Naive thymus-derived CD8-positive, alpha-beta T cell (primary cell): ENCODE measurements around the gene OR7A10. TPM values are rescaled to one million over a fixed set of nuclear protein-coding genes. Genes with fewer than 3 reads are reported as not detected.
A peak's percentile ranks its signal among the peaks of the same experiment; 100 is the strongest.
"Not testable (repeated sequence)": the region's sequence is repeated elsewhere in the genome, so short reads cannot be mapped to it uniquely, and the experiment has no call there.

Experiments used
- ATAC-seq, 2 donors: fragments of 150-1000 bp; cut with Tn5 transposase in 1 of 2; sonication (Bioruptor Pico), chemical (Tn5 transposase) in 1 of 2; 1 replicate in 1 of 2; 2 replicates in 1 of 2; pipeline ENCODE4 v1.10.0; 2021; ENCODE audit warnings: mild to moderate bottlenecking in 2 of 2, moderate library complexity in 2 of 2
- POLR2A ChIA-PET: fragments of 350-600 bp; sonication (Branson Sonifier 250); formaldehyde crosslinking; loops from one replicate; lab custom pipeline; 2021; ENCODE audit warnings: antibody characterized with exemption; lab: Charles Lee
- DNase-seq, 10 donors: peaks; one replicate each; pipeline versions ENCODE4 v3.0.0 to v3.0.0-alpha.2; 2020 to 2022
- H3K27ac Mint-ChIP-seq, 10 donors: one replicate each; pipeline ENCODE4 v1.8.0; 2020 to 2022; ENCODE audit warnings: mild to moderate bottlenecking in 10 of 10, mixed read lengths in 10 of 10, moderate library complexity in 4 of 10, inconsistent platforms in 1 of 10
- H3K27me3 Mint-ChIP-seq, 5 donors: one replicate each; pipeline ENCODE4 v1.8.0; 2021 to 2022; ENCODE audit warnings: mixed read lengths in 5 of 5
- H3K36me3 Mint-ChIP-seq, 3 donors: one replicate each; pipeline ENCODE4 v1.8.0; 2020 to 2022; ENCODE audit warnings: mixed read lengths in 3 of 3, mild to moderate bottlenecking in 2 of 3, inconsistent platforms in 1 of 3
- H3K4me1 Mint-ChIP-seq, 4 donors: one replicate each; pipeline ENCODE4 v1.8.0; 2021 to 2022; ENCODE audit warnings: mixed read lengths in 4 of 4
- H3K4me3 Mint-ChIP-seq, 10 donors: one replicate each; pipeline ENCODE4 v1.8.0; 2020 to 2022; ENCODE audit warnings: mild to moderate bottlenecking in 10 of 10, mixed read lengths in 10 of 10, moderate library complexity in 6 of 10, inconsistent platforms in 1 of 10
- H3K9me3 Mint-ChIP-seq, 9 donors: one replicate each; pipeline ENCODE4 v1.8.0; 2020 to 2022; ENCODE audit warnings: mixed read lengths in 9 of 9, mild to moderate bottlenecking in 3 of 9, inconsistent platforms in 1 of 9, moderate library complexity in 1 of 9
- polyA plus RNA-seq, 3 donors: library from polyadenylated mRNA; unstranded; fragments of 300-500 nt; fragmentation: Illumina TruSeq; gene quantifications; one replicate each; pipeline ENCODE4 v1.2.3, GENCODE V29; 2021
- total RNA-seq, 8 experiments: library from RNA in 2 of 8; stranded (reverse) in 2 of 8; gene quantifications; one replicate each; pipeline ENCODE4 v1.2.3 and lab custom pipeline; 2021 to 2026

The OR7A10 gene
- total and polyA plus RNA-seq, 5 experiments from 2014 or later, result not detected

- Mint-ChIP-seq H3K4me1 (no peaks in the 10 kb centered on the region), H3K9me3 (peaks cover 0 to 17% (median 2%) of the 10 kb centered on the region in 9 donors), H3K4me3 (no peak overlapping the region), H3K27ac (no peak overlapping the region), H3K36me3 (peaks cover 0 to 13% (median 0%) of the 10 kb centered on the region in 3 donors), H3K27me3 (peaks cover 23 to 47% (median 31%) of the 10 kb centered on the region in 5 donors)
- ATAC-seq (no peak), DNase-seq (no peak)
- POLR2A ChIA-PET, result no interaction called here
Measured at GRCh38 chr19:14826006-14826405, 22.7 kb downstream of the OR7A10 start.

- POLR2A ChIA-PET, result no interaction called here
- Mint-ChIP-seq H3K9me3 (peaks cover 0 to 17% (median 2%) of the 10 kb centered on the region in 9 donors), H3K27me3 (peaks cover 23 to 45% (median 28%) of the 10 kb centered on the region in 5 donors), H3K4me1 (no peaks in the 10 kb centered on the region), H3K4me3 (no peak overlapping the region), H3K36me3 (peaks cover 0 to 13% (median 0%) of the 10 kb centered on the region in 3 donors), H3K27ac (peak overlapping the region in 1 of 10 donors; percentile 27)
- DNase-seq (no peak), ATAC-seq (no peak)
Measured at GRCh38 chr19:14821937-14822336, 26.8 kb downstream of the OR7A10 start.

- POLR2A ChIA-PET, result no interaction called here
- no peak for DNase-seq
- no peaks in the 10 kb centered on the region for H3K36me3 Mint-ChIP-seq
- H3K4me1 Mint-ChIP-seq, result no peaks in the 10 kb centered on the region
- H3K27ac Mint-ChIP-seq, result no peak overlapping the region
- H3K4me3 Mint-ChIP-seq, result no peak overlapping the region
- no peak for ATAC-seq
- peaks cover 5 to 13% (median 12%) of the 10 kb centered on the region in 5 donors for H3K27me3 Mint-ChIP-seq
- peaks cover 0 to 3% (median 0%) of the 10 kb centered on the region in 9 donors for H3K9me3 Mint-ChIP-seq
Measured at GRCh38 chr19:14818588-14818987, 30.1 kb downstream of the OR7A10 start.

GRCh38 chr19:14817052-14817451 is 31.7 kb downstream of the OR7A10 start:
- DNase-seq (no peak), ATAC-seq (no peak)
- H3K27me3 Mint-ChIP-seq, result peaks cover 4 to 10% (median 7%) of the 10 kb centered on the region in 5 donors
- no peak overlapping the region for H3K4me3 Mint-ChIP-seq
- H3K4me1 Mint-ChIP-seq, result peaks cover 0 to 2% (median 0%) of the 10 kb centered on the region in 4 donors
- POLR2A ChIA-PET, result no interaction called here
- no peaks in the 10 kb centered on the region for H3K36me3 Mint-ChIP-seq
- peaks cover 0 to 3% (median 0%) of the 10 kb centered on the region in 9 donors for H3K9me3 Mint-ChIP-seq
- H3K27ac Mint-ChIP-seq, result no peak overlapping the region

GRCh38 chr19:14814982-14815652 is 33.6 kb downstream of the OR7A10 start:
- ATAC-seq (no peak), DNase-seq (no peak)
- POLR2A ChIA-PET, result no interaction called here
- Mint-ChIP-seq H3K36me3 (no peaks in the 10 kb centered on the region), H3K4me1 (peaks cover 0 to 2% (median 0%) of the 10 kb centered on the region in 4 donors), H3K4me3 (no peak overlapping the region), H3K27me3 (peaks cover 0 to 6% (median 1%) of the 10 kb centered on the region in 5 donors), H3K27ac (peak overlapping the region in 1 of 10 donors; percentile 40), H3K9me3 (peaks cover 0 to 3% (median 0%) of the 10 kb centered on the region in 9 donors)

GRCh38 chr19:14809272-14810057 is 39.3 kb downstream of the OR7A10 start:
- H3K27me3 Mint-ChIP-seq, result peaks cover 0 to 6% (median 1%) of the 10 kb centered on the region in 5 donors
- no peaks in the 10 kb centered on the region for H3K9me3 Mint-ChIP-seq
- H3K4me1 Mint-ChIP-seq, result peaks cover 0 to 8% (median 4%) of the 10 kb centered on the region in 4 donors
- H3K4me3 Mint-ChIP-seq, result peak overlapping the region in 1 of 10 donors; percentile 12
- H3K27ac Mint-ChIP-seq, result peak overlapping the region in 1 of 10 donors; percentile 31
- POLR2A ChIA-PET, result no interaction called here
- ATAC-seq, result no peak
- no peak for DNase-seq
- no peaks in the 10 kb centered on the region for H3K36me3 Mint-ChIP-seq

GRCh38 chr19:14804765-14805164 is 44.0 kb downstream of the OR7A10 start:
- Mint-ChIP-seq H3K4me3 (no peak overlapping the region), H3K9me3 (no peaks in the 10 kb centered on the region), H3K4me1 (peaks cover 0 to 8% (median 4%) of the 10 kb centered on the region in 4 donors), H3K27me3 (peaks cover 6 to 14% (median 11%) of the 10 kb centered on the region in 5 donors), H3K27ac (no peak overlapping the region), H3K36me3 (no peaks in the 10 kb centered on the region)
- ATAC-seq, result no peak
- no peak for DNase-seq
- POLR2A ChIA-PET, result no interaction called here

- no peak for ATAC-seq
- H3K4me1 Mint-ChIP-seq, result peaks cover 0 to 6% (median 1%) of the 10 kb centered on the region in 4 donors
Measured at GRCh38 chr19:14798760-14799159, 50.0 kb downstream of the OR7A10 start.

GRCh38 chr19:14796021-14796420 is 52.7 kb downstream of the OR7A10 start:
- peaks cover 0 to 2% (median 0%) of the 10 kb centered on the region in 9 donors for H3K9me3 Mint-ChIP-seq
- peaks cover 0 to 6% (median 0%) of the 10 kb centered on the region in 4 donors for H3K4me1 Mint-ChIP-seq
- POLR2A ChIA-PET, result no interaction called here
- ATAC-seq (no peak), DNase-seq (no peak)
- H3K36me3 Mint-ChIP-seq, result no peaks in the 10 kb centered on the region
- H3K27ac Mint-ChIP-seq, result peak overlapping the region in 1 of 10 donors; percentile 4
- peaks cover 13 to 32% (median 28%) of the 10 kb centered on the region in 5 donors for H3K27me3 Mint-ChIP-seq
- H3K4me3 Mint-ChIP-seq, result no peak overlapping the region

More at GRCh38 chr19:14798760-14799159, 50.0 kb downstream of the OR7A10 start:
- no peak overlapping the region for H3K4me3 Mint-ChIP-seq
- H3K27ac Mint-ChIP-seq, result no peak overlapping the region
- no peaks in the 10 kb centered on the region for H3K36me3 Mint-ChIP-seq
- no peaks in the 10 kb centered on the region for H3K9me3 Mint-ChIP-seq
- H3K27me3 Mint-ChIP-seq, result peaks cover 13 to 42% (median 32%) of the 10 kb centered on the region in 5 donors
- DNase-seq, result no peak
- POLR2A ChIA-PET, result no interaction called here

GRCh38 chr19:14795078-14795721 is 53.5 kb downstream of the OR7A10 start:
- Mint-ChIP-seq H3K9me3 (peaks cover 0 to 2% (median 0%) of the 10 kb centered on the region in 9 donors), H3K27ac (no peak overlapping the region), H3K36me3 (no peaks in the 10 kb centered on the region), H3K4me3 (no peak overlapping the region), H3K27me3 (peaks cover 13 to 32% (median 24%) of the 10 kb centered on the region in 5 donors), H3K4me1 (peaks cover 0 to 6% (median 0%) of the 10 kb centered on the region in 4 donors)
- no peak for DNase-seq
- ATAC-seq, result no peak
- POLR2A ChIA-PET, result no interaction called here

GRCh38 chr19:14792250-14792649 is 56.5 kb downstream of the OR7A10 start:
- H3K27me3 Mint-ChIP-seq, result peaks cover 7 to 16% (median 9%) of the 10 kb centered on the region in 5 donors
- H3K36me3 Mint-ChIP-seq, H3K27ac Mint-ChIP-seq, POLR2A ChIA-PET, DNase-seq, ATAC-seq, H3K4me3 Mint-ChIP-seq: not testable (repeated sequence)
- H3K9me3 Mint-ChIP-seq, result peaks cover 0 to 13% (median 3%) of the 10 kb centered on the region in 9 donors
- H3K4me1 Mint-ChIP-seq, result peaks cover 0 to 13% (median under 1%) of the 10 kb centered on the region in 4 donors
